Endodermal cell (in vitro differentiated cells): ENCODE results near the gene RTN1. TPM values are rescaled to one million over a fixed set of nuclear protein-coding genes. Genes with fewer than 3 reads are reported as not detected.

Source experiments
- DNase-seq: peaks from one replicate; pipeline ENCODE4 v3.0.0-alpha.2; 2017
- H3K27ac ChIP-seq: 2 replicates; pipeline ENCODE4 v1.5.1; 2013; ENCODE audit warnings: mild to moderate bottlenecking, low read depth, low read length, moderate library complexity
- H3K27me3 ChIP-seq: 2 replicates; pipeline ENCODE4 v1.6.1; 2013; ENCODE audit warnings: mild to moderate bottlenecking, low read length, moderate library complexity; ENCODE audit not compliant: insufficient read depth, control insufficient read depth, poor library complexity, severe bottlenecking
- H3K36me3 ChIP-seq: 2 replicates; pipeline ENCODE4 v1.7.0; 2013; ENCODE audit warnings: mild to moderate bottlenecking, low read length, moderate library complexity; ENCODE audit not compliant: control insufficient read depth, insufficient read depth
- H3K4me1 ChIP-seq: one replicate; pipeline ENCODE4 v1.7.0; 2013; ENCODE audit warnings: low read length; ENCODE audit not compliant: control insufficient read depth, insufficient read depth
- H3K4me3 ChIP-seq: 2 replicates; pipeline ENCODE4 v1.5.1; 2013; ENCODE audit warnings: mild to moderate bottlenecking, low read length, moderate library complexity
- H3K9ac ChIP-seq: 2 replicates; pipeline ENCODE4 v1.6.1; 2013; ENCODE audit warnings: mild to moderate bottlenecking, low read length, moderate library complexity; ENCODE audit not compliant: poor library complexity, severe bottlenecking; ENCODE audit errors: extremely low read depth
- H3K9me3 ChIP-seq: 2 replicates; pipeline ENCODE4 v1.6.1; 2013; ENCODE audit warnings: mild to moderate bottlenecking, low read length, moderate library complexity; ENCODE audit not compliant: control insufficient read depth
- H3K27ac Mint-ChIP-seq: 2 replicates; pipeline ENCODE4 v1.8.0; 2020; ENCODE audit warnings: mixed read lengths
- H3K27me3 Mint-ChIP-seq: 2 replicates; pipeline ENCODE4 v1.8.0; 2021; ENCODE audit warnings: mild to moderate bottlenecking, mixed read lengths; ENCODE audit not compliant: insufficient read depth
- H3K36me3 Mint-ChIP-seq: 2 replicates; pipeline ENCODE4 v1.8.0; 2020; ENCODE audit warnings: low read depth, mixed read lengths
- H3K4me1 Mint-ChIP-seq: 2 replicates; pipeline ENCODE4 v1.8.0; 2020; ENCODE audit warnings: mixed read lengths
- H3K4me3 Mint-ChIP-seq: 2 replicates; pipeline ENCODE4 v1.8.0; 2020; ENCODE audit warnings: mild to moderate bottlenecking, moderate library complexity, mixed read lengths
- H3K9me3 Mint-ChIP-seq: 2 replicates; pipeline ENCODE4 v1.8.0; 2020; ENCODE audit warnings: mild to moderate bottlenecking, mixed read lengths
- CTCF ChIP-seq: fragments of 200-600 bp; sonication (generic); conservative IDR thresholded peaks from 2 replicates; pipeline ENCODE4 v1.5.0; 2021; ENCODE audit warnings: antibody characterized with exemption, mild to moderate bottlenecking
- WGBS, 2 experiments: methylation state at CpG; one replicate each; pipeline versions ENCODE4 v1.1.5 to v1.1.7; 2013; ENCODE audit warnings: missing lambda C conversion rate in 2 of 2, mixed read lengths in 1 of 2; ENCODE audit not compliant: insufficient coverage in 1 of 2, insufficient read length in 1 of 2; 5-methylcytosine and 5-hydroxymethylcytosine counted together
- total RNA-seq, 2 donors: library from RNA; stranded (reverse); fragmentation: NEBNext Ultra II Directional in 1 of 2; extraction: Animal tissue kit (Norgen Biotek cat#: 25700) in 1 of 2; gene quantifications; 2 replicates in 1 of 2; 3 replicates in 1 of 2; pipeline ENCODE4 v1.2.1, GENCODE V29; 2021

The RTN1 gene
- total RNA-seq, 2 donors from 2014 or later, result 5.5 to 5.9 TPM

- Mint-ChIP-seq H3K27ac (no peak overlapping the region), H3K9me3 (no peaks in the 10 kb centered on the region), H3K27me3 (peaks cover 39% of the 10 kb centered on the region), H3K36me3 (no peaks in the 10 kb centered on the region), H3K4me3 (peak overlapping the region; percentile 59), H3K4me1 (peaks cover 20% of the 10 kb centered on the region)
- H3K4me1 ChIP-seq, result peaks cover 2% of the 10 kb centered on the region
- TF ChIP-seq CTCF, result peak; percentile 74
- peak; percentile 78 for DNase-seq
- H3K4me3 ChIP-seq, result no peak overlapping the region
- peaks cover 24% of the 10 kb centered on the region for H3K27me3 ChIP-seq
- H3K36me3 ChIP-seq, result no peaks in the 10 kb centered on the region
- WGBS, 2 experiments, result 40% methylated on average over 3 of the region's 3 CpGs; no CpG with 5 or more reads in 1 of the 2 experiments
- H3K9me3 ChIP-seq, result no peaks in the 10 kb centered on the region
- no peak overlapping the region for H3K27ac ChIP-seq
- no peak overlapping the region for H3K9ac ChIP-seq
Observed at GRCh38 chr14:59631237-59631636, 239.3 kb downstream of the RTN1 start.

DNA sequence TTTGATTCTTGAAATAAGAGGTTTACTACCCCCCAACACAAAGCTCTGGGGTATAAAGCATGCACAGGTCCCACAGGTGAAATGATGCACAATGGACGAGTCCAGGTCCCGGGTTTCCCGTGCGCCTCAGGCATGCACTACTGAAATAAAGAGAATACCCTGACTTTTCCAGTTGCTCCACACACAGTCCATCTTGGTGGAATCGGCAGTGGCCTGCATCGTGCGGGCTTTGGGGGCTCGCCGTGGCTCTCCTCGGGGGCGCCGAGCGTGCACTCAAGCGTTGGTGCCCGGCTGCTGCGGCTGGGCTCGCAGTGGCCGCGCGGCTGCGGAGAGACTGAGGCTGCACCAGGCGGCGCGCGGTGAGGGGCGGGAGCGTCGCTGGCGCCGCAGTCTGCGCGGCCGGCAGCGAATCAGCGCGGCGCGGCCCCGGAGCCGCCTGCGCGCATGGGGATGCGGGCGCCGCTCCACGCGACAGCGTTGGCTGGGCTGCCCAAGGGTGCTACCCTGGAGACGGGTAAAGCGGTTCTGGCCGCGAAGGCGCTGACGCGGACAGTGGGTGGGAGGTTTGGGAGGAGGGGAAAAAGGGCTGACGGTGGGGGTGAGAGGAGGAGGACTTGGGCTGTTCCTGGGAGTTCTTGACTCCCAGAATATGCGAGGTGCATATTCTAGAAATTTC is 240.2 kb downstream of the RTN1 start:
- H3K4me3 Mint-ChIP-seq, result peak overlapping the region; percentile 59
- Histone ChIP-seq H3K9me3 (no peaks in the 10 kb centered on the region), H3K27ac (no peak overlapping the region), H3K4me1 (peaks cover 2% of the 10 kb centered on the region), H3K27me3 (peaks cover 24% of the 10 kb centered on the region), H3K36me3 (no peaks in the 10 kb centered on the region), H3K4me3 (peak overlapping the region; percentile 78), H3K9ac (no peak overlapping the region)
- peak; percentile 75 for DNase-seq
- H3K4me1 Mint-ChIP-seq, result peaks cover 20% of the 10 kb centered on the region
- H3K27ac Mint-ChIP-seq, result no peak overlapping the region
- no peak for TF ChIP-seq CTCF
- 2 to 3% methylated on average over 5 to 57 of the region's 57 CpGs for WGBS, 2 experiments
- no peaks in the 10 kb centered on the region for H3K9me3 Mint-ChIP-seq
- H3K36me3 Mint-ChIP-seq, result no peaks in the 10 kb centered on the region
- peaks cover 39% of the 10 kb centered on the region for H3K27me3 Mint-ChIP-seq

- 84 to 88% methylated on average over 6 to 9 of the region's 11 CpGs for WGBS, 2 experiments
- Histone ChIP-seq H3K27ac (no peak overlapping the region), H3K9ac (no peak overlapping the region), H3K36me3 (no peaks in the 10 kb centered on the region), H3K4me1 (peaks cover 2% of the 10 kb centered on the region), H3K9me3 (no peaks in the 10 kb centered on the region), H3K4me3 (peak overlapping the region; percentile 78), H3K27me3 (peaks cover 24% of the 10 kb centered on the region)
- TF ChIP-seq CTCF, result no peak
- Mint-ChIP-seq H3K27me3 (peaks cover 36% of the 10 kb centered on the region), H3K4me3 (peak overlapping the region; percentile 59), H3K9me3 (no peaks in the 10 kb centered on the region), H3K4me1 (peaks cover 20% of the 10 kb centered on the region), H3K27ac (no peak overlapping the region), H3K36me3 (no peaks in the 10 kb centered on the region)
- no peak for DNase-seq
Observed at GRCh38 chr14:59629444-59630287, 240.9 kb downstream of the RTN1 start.
